ENCODE data around the gene FOXJ1. TPM values are rescaled to one million over a fixed set of nuclear protein-coding genes. Genes with fewer than 3 reads are reported as not detected.

FOXJ1 gene
- total and polyA plus RNA-seq, 2 of the 8 experiments (the other 6 are each of a cell fraction or from before 2014, with no cell fraction given) = 4.7 to 5.4 TPM

DNA sequence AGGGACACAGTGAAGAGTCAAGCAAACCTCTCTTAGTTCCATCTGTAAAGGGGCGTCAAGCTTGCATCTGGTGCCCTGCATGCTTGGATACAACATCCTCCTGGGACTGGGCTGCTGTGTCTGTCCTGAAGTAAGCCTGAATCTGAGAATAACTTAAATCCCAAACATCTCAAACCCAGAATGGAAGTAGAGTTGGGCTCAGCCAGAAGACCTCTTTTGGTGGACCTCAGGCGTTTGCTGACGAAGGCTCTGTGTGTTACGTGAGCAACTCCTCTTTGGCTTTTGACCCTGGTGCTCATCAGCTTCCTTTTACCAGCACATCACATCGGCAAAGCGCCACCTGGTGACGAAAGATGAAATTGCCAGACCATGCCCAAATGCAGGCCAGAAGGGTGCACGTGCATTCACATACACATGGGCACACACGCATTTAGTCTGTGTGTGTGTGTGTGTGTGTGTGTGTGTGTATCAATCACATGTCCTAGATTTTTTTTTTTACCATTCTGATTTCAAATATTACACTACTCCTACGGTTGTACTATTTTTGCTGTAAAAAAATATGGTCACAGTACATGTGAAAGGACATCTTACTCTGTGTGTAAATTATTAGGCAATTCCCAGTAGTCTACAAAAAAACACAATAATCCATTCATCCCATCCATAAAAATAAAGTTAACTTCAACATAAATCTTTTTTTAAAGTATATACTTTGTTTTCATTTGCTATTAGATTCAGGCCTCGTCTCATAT, 41.1 kb upstream of the FOXJ1 start:
- Histone ChIP-seq H3K27ac (ENCODE audit: low read depth, low read length) (no peak overlapping the region), H4K20me1 (replicated peaks in 1 of 2; ENCODE audit: control insufficient read depth in 1 of 2, insufficient read depth in 2 of 2, low read length in 2 of 2) (no peaks in the 10 kb centered on the region), H2BK12ac (ENCODE audit: low read depth, low read length) (no peak overlapping the region), H3K4me2 (ENCODE audit: insufficient read depth in 1 of 2, low read depth in 2 of 2, low read length in 2 of 2) (no peak overlapping the region), H4K5ac (ENCODE audit: insufficient read length, low read depth, low read length) (no peak overlapping the region), H3K23ac (ENCODE audit: insufficient read length) (no peak overlapping the region), H3K4me3 (ENCODE audit: extremely low read depth in 1 of 4, insufficient read depth in 2 of 4, low read depth in 3 of 4, low read length in 4 of 4) (no peak overlapping the region), H3K14ac (ENCODE audit: insufficient read length) (no peak overlapping the region), H3K36me3 (ENCODE audit: control insufficient read depth in 2 of 4, insufficient read depth in 4 of 4, low read length in 3 of 4) (no peaks in the 10 kb centered on the region; a peak in 1 of 8 replicates), H2BK120ac (replicated peaks; ENCODE audit: low read depth, low read length) (no peak overlapping the region), H3K56ac (replicated peaks; ENCODE audit: insufficient read length, low read depth, low read length) (no peak overlapping the region), H3K9ac (replicated peaks in 1 of 4; ENCODE audit: extremely low read depth in 1 of 4, low read depth in 3 of 4, low read length in 3 of 4) (no peak overlapping the region), H3K27me3 (replicated peaks in 1 of 4; ENCODE audit: control insufficient read depth in 3 of 4, extremely low read depth in 1 of 4, insufficient read depth in 3 of 4, low read length in 3 of 4) (no peaks in the 10 kb centered on the region; a peak in 1 of 7 replicates), H3K4me1 (replicated peaks in 1 of 4; ENCODE audit: control insufficient read depth in 3 of 4, insufficient read depth in 4 of 4, low read length in 3 of 4) (peaks cover 0 to 2% (median 0%) of the 10 kb centered on the region in 4 experiments; a peak in 2 of 7 replicates), H3K23me2 (ENCODE audit: low read depth, low read length) (no peaks in the 10 kb centered on the region), H3K79me1 (ENCODE audit: low read depth, low read length) (no peaks in the 10 kb centered on the region), H3K18ac (ENCODE audit: extremely low read depth, low read length) (no peak overlapping the region; the same call in 1 of the 2 replicates), H2BK20ac (ENCODE audit: low read length) (no peak overlapping the region), H3K9me3 (ENCODE audit: insufficient read depth in 2 of 2, low read depth in 1 of 2, low read length in 1 of 2) (no peaks in the 10 kb centered on the region), H2BK5ac (ENCODE audit: low read depth, low read length) (no peak overlapping the region), H2AK5ac (ENCODE audit: low read depth, low read length) (no peak overlapping the region), H3K79me2 (ENCODE audit: control insufficient read depth in 1 of 2, insufficient read depth in 2 of 2, low read length in 2 of 2) (no peaks in the 10 kb centered on the region), H2AFZ (ENCODE audit: low read length) (peak overlapping the region; percentile 71; the same call in 1 of the 2 replicates), H2BK15ac (ENCODE audit: low read length) (no peak overlapping the region), H4K8ac (ENCODE audit: extremely low read depth, insufficient read depth, low read length) (no peak overlapping the region), H3K4ac (replicated peaks; ENCODE audit: insufficient read length, low read depth, low read length) (no peak overlapping the region), H4K91ac (replicated peaks; ENCODE audit: insufficient read length, low read length) (no peak overlapping the region)
- POLR2A ChIA-PET (ENCODE audit: partially characterized antibody) = interaction anchor here (0.6 to 1.4 kb wide), 8 partner anchors 11 to 101 kb away, joined by 3 to 5 read pairs (median 4); partner anchors contain the start of gene FOXJ1
- WGBS, 2 experiments (ENCODE audit: extremely low coverage in 1 of 2, insufficient coverage in 1 of 2, insufficient read length in 1 of 2, insufficient replicate concordance in 2 of 2, low coverage in 1 of 2, low lambda C conversion rate in 2 of 2, missing lambda C conversion rate in 1 of 2) = 39% methylated on average over 11 of the region's 11 CpGs; no CpG with 5 or more reads in 1 of the 2 experiments
- DNase-seq (ENCODE audit: low read depth in 1 of 2, low spot score in 2 of 2) (peak; percentile 82 to 99), FAIRE-seq (peak; percentile 98)
- CTCF ChIA-PET (ENCODE audit: partially characterized antibody) = interaction anchor here (0.6 to 23.7 kb wide), 43 partner anchors 9 to 243 kb away, joined by 3 to 425 read pairs (median 4); partner anchors contain the start of gene FOXJ1
- TF ChIP-seq SIX5 (IDR thresholded peaks at IDR 0.05; ENCODE audit: low read depth, low read length) (no peak), EGR1 (IDR thresholded peaks at IDR 0.05; ENCODE audit: borderline replicate concordance, low read depth, low read length) (no peak), NRF1 (IDR thresholded peaks at IDR 0.05; ENCODE audit: low read depth, low read length) (no peak), CREB1 (IDR thresholded peaks at IDR 0.05) (peak; percentile 77), JUND (IDR thresholded peaks at IDR 0.05; ENCODE audit: low read length) (peak; percentile 48; the same call in 1 of the 2 replicates), MAFK (IDR thresholded peaks at IDR 0.05; ENCODE audit: low read depth, low read length) (peak; percentile 30; the same call in 1 of the 2 replicates), SAP30 (IDR thresholded peaks at IDR 0.05; ENCODE audit: insufficient read depth, insufficient replicate concordance, low read length) (no peak)
- TF ChIP-seq, protein P1, sequence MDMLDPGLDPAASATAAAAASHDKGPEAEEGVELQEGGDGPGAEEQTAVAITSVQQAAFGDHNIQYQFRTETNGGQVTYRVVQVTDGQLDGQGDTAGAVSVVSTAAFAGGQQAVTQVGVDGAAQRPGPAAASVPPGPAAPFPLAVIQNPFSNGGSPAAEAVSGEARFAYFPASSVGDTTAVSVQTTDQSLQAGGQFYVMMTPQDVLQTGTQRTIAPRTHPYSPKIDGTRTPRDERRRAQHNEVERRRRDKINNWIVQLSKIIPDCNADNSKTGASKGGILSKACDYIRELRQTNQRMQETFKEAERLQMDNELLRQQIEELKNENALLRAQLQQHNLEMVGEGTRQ (IDR thresholded peaks at IDR 0.05; ENCODE audit: low read length) = no peak
- TF ChIP-seq, protein P2, sequence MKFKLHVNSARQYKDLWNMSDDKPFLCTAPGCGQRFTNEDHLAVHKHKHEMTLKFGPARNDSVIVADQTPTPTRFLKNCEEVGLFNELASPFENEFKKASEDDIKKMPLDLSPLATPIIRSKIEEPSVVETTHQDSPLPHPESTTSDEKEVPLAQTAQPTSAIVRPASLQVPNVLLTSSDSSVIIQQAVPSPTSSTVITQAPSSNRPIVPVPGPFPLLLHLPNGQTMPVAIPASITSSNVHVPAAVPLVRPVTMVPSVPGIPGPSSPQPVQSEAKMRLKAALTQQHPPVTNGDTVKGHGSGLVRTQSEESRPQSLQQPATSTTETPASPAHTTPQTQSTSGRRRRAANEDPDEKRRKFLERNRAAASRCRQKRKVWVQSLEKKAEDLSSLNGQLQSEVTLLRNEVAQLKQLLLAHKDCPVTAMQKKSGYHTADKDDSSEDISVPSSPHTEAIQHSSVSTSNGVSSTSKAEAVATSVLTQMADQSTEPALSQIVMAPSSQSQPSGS (IDR thresholded peaks at IDR 0.05; ENCODE audit: low read length) = no peak

All from H1 (cell line).